Kidney (tissue), 14 donors: Measurements from ENCODE around the gene KLHL29. TPM values are rescaled to one million over a fixed set of nuclear protein-coding genes. Genes with fewer than 3 reads are reported as not detected.

Experiments used
- DNase-seq, 5 donors: peaks; one replicate each; pipeline ENCODE4 v3.0.0-alpha.2; 2013 to 2020
- FAIRE-seq: peaks from 2 replicates; lab custom pipeline; 2012; peaks lifted over from hg19 to GRCh38; lab: Jason Lieb, UNC
- H3K27ac ChIP-seq, 2 donors: one replicate each; pipeline ENCODE4 v1.7.0; 2013; ENCODE audit warnings: low read depth in 2 of 2, low read length in 2 of 2, inconsistent platforms in 1 of 2
- H3K27me3 ChIP-seq: one replicate; pipeline ENCODE4 v1.7.1; 2013; ENCODE audit warnings: low read length, inconsistent platforms; ENCODE audit not compliant: control insufficient read depth, insufficient read depth
- H3K36me3 ChIP-seq, 3 donors: one replicate each; pipeline versions ENCODE4 v1.7.0 to v1.7.1; 2013; ENCODE audit warnings: low read length in 3 of 3, control low read depth in 1 of 3, inconsistent platforms in 1 of 3; ENCODE audit not compliant: insufficient read depth in 3 of 3, control insufficient read depth in 2 of 3
- H3K4me1 ChIP-seq, 3 donors: one replicate each; pipeline versions ENCODE4 v1.7.0 to v1.7.1; 2013; ENCODE audit warnings: low read length in 3 of 3, inconsistent platforms in 1 of 3, low read depth in 1 of 3; ENCODE audit not compliant: control insufficient read depth in 2 of 3, insufficient read depth in 2 of 3
- H3K4me3 ChIP-seq, 3 donors: one replicate each; pipeline versions ENCODE4 v1.7.0 to v1.8.1; 2013; ENCODE audit warnings: low read length in 3 of 3, control low read depth in 1 of 3, inconsistent platforms in 1 of 3
- H3K9ac ChIP-seq, 3 donors: one replicate each; pipeline versions ENCODE4 v1.7.0 to v1.7.1; 2013; ENCODE audit warnings: low read length in 3 of 3, control low read depth in 1 of 3, inconsistent platforms in 1 of 3
- H3K9me3 ChIP-seq, 3 donors: one replicate each; pipeline versions ENCODE4 v1.7.0 to v1.7.1; 2013; ENCODE audit warnings: low read length in 3 of 3, control low read depth in 1 of 3, inconsistent platforms in 1 of 3; ENCODE audit not compliant: control insufficient read depth in 2 of 3, insufficient read depth in 1 of 3
- CTCF ChIP-seq: IDR thresholded peaks from 3 replicates; pipeline ENCODE4 v1.5.1; 2012; ENCODE audit warnings: mild to moderate bottlenecking, moderate library complexity, borderline replicate concordance; ENCODE audit not compliant: insufficient read depth; ENCODE audit errors: extremely low read depth
- intact Hi-C: fragments of 100-400 bp; cut with DNase I; formaldehyde crosslinking; loops from one replicate; pipeline ENCODE4 v1.11.1; 2022
- polyA plus RNA-seq: library from polyadenylated mRNA; stranded (reverse); fragments of 350-450 nt; fragmentation: Illumina TruSeq; extraction: RNeasy Lipid Tissue Mini Kit (QIAGEN cat#74804); gene quantifications from one replicate; pipeline ENCODE4 v1.2.3, GENCODE V29; 2014; ENCODE audit warnings: low read depth, low replicate concordance; ENCODE audit not compliant: insufficient read depth
- total RNA-seq: library from RNA; stranded (reverse); fragmentation: NEBNext Ultra II Directional; extraction: Animal tissue kit (Norgen Biotek cat#: 25700); gene quantifications from one replicate; pipeline ENCODE4 v1.2.1, GENCODE V29; 2021
- donor health status: control.
- donor health status: control.
- donor health status: control.
- donor health status: control.
- donor health status: control.
- donor health status: DM: yes; HTN: yes; CAD: no.
- donor health status: Normal renal cell carcinoma (clear cell type).

The KLHL29 gene
- total and polyA plus RNA-seq, 2 donors from 2014 or later: 1.5 to 10.5 TPM

- FAIRE-seq (no peak), DNase-seq (no peak)
- Histone ChIP-seq H3K9ac (no peak overlapping the region), H3K4me1 (no peaks in the 10 kb centered on the region), H3K4me3 (no peak overlapping the region), H3K36me3 (no peaks in the 10 kb centered on the region), H3K9me3 (no peaks in the 10 kb centered on the region), H3K27ac (no peak overlapping the region), H3K27me3 (no peaks in the 10 kb centered on the region)
- no peak for TF ChIP-seq CTCF
- intact Hi-C loops: no loop called here
These were observed 9.7 kb downstream of the KLHL29 start for GRCh38 chr2:23394700-23395099.

- intact Hi-C loops: no loop called here
These were observed 12.5 kb downstream of the KLHL29 start for GRCh38 chr2:23397478-23397877.

GRCh38 chr2:23399674-23400261 lies 14.8 kb downstream of the KLHL29 start:
- intact Hi-C loops: no loop called here
- Histone ChIP-seq H3K4me3 (no peak overlapping the region), H3K27me3 (no peaks in the 10 kb centered on the region), H3K4me1 (peaks cover 0 to 3% (median 0%) of the 10 kb centered on the region in 3 donors), H3K27ac (no peak overlapping the region), H3K36me3 (no peaks in the 10 kb centered on the region), H3K9me3 (no peaks in the 10 kb centered on the region), H3K9ac (no peak overlapping the region)
- DNase-seq: no peak
- FAIRE-seq: no peak
- no peak for TF ChIP-seq CTCF

More at GRCh38 chr2:23397478-23397877, 12.5 kb downstream of the KLHL29 start:
- TF ChIP-seq CTCF: no peak
- H3K4me3 ChIP-seq: no peak overlapping the region
- H3K9ac ChIP-seq: no peak overlapping the region
- H3K4me1 ChIP-seq: no peaks in the 10 kb centered on the region
- FAIRE-seq (no peak), DNase-seq (no peak)
- no peaks in the 10 kb centered on the region for H3K9me3 ChIP-seq
- H3K36me3 ChIP-seq: no peaks in the 10 kb centered on the region
- no peaks in the 10 kb centered on the region for H3K27me3 ChIP-seq
- no peak overlapping the region for H3K27ac ChIP-seq

- no peak for FAIRE-seq
- intact Hi-C loops: no loop called here
- no peak overlapping the region for H3K4me3 ChIP-seq
- no peak overlapping the region for H3K27ac ChIP-seq
- DNase-seq: no peak
- H3K36me3 ChIP-seq: no peaks in the 10 kb centered on the region
- TF ChIP-seq CTCF: no peak
- H3K4me1 ChIP-seq: peaks cover 0 to 3% (median 0%) of the 10 kb centered on the region in 3 donors
- H3K9ac ChIP-seq: no peak overlapping the region
- H3K27me3 ChIP-seq: no peaks in the 10 kb centered on the region
- H3K9me3 ChIP-seq: no peaks in the 10 kb centered on the region
These were observed 15.7 kb downstream of the KLHL29 start for GRCh38 chr2:23400703-23401102.
